ENCODE results near the gene CAMK4.

CAMK4 gene

DNA sequence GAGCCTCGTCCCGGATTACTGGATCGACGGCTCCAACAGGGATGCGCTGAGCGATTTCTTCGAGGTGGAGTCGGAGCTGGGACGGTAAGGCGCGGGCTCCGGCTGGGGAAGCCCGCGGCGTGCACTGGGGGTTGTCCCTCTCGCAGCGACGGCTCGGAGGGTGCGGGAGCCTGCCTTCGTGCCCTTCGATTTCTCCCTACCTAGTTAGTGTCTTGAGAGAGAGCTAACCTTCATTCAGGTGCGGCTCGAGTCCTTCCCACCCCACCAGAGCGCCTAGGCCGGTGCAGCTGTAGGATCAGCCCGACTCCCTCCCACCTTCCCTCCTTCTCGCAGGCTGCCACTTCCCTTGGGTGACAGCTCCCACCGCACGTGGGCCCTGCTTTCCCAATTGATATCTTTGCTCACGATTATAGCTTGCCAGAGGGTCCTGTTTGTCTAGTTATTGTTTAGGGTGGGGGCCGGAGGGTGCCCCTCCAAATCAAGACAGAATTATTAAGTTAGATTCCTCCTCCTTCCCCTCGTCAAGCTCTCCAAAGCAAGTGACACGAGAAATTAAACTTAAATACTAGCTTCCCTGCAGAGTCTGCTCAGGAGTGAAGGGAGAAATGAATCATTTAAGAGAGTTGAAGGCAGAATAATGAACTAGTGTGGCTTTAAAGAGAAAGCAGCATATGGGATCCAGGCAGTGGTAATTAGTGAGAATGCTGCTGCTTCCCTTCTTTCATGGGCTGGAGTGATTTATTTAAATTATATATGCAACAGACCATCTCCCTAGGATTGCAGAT, 569 bp downstream of the CAMK4 start:
- TF ChIP-seq GATA3 (IDR thresholded peaks at IDR 0.05; ENCODE audit: low read depth, low read length): no peak
- no peak for TF ChIP-seq GATA2 (IDR thresholded peaks at IDR 0.05; ENCODE audit: low read depth, low read length)

DNA sequence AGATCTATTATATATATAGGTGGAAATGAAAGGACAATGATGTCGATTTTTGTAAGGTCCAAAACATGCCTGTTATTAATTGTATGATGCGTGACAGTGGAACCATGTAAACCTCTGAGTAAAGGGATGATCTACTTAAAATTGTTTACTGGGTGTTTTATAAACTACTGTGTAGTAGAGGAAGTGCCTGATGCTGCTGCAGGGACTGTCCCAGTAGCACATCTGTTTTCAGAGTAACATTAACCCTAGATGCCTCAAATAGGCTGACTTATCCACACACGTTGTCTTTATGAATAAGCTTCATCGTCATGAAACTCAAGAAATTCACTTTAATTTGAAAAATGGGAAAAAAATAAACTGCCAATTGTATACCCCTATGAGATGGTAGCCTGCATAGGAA, 1.7 kb downstream of the CAMK4 start:
- TF ChIP-seq GATA3 (IDR thresholded peaks at IDR 0.05; ENCODE audit: low read depth, low read length) (no peak), GATA2 (IDR thresholded peaks at IDR 0.05; ENCODE audit: low read depth, low read length) (no peak)

DNA sequence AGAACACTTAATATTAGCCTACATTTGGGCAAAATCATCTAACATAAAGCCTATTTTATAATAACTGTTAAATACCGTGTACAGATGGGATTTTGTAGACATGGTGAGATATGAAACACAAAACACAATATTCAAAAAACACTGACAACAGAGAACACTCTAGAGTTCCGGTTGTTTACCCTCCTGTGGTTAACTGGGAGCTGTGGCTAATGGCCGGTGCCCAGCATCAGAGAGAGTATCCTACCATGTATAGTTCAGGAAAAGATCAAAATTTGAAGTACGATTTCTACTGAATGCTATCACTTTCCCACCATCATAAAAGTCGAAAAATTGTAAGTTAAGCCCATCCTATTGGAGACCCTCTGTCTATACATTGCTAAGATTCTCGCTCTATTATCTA, 2.4 kb downstream of the CAMK4 start:
- TF ChIP-seq GATA2 (IDR thresholded peaks at IDR 0.05; ENCODE audit: low read depth, low read length): no peak
- no peak for TF ChIP-seq GATA3 (IDR thresholded peaks at IDR 0.05; ENCODE audit: low read depth, low read length)

DNA sequence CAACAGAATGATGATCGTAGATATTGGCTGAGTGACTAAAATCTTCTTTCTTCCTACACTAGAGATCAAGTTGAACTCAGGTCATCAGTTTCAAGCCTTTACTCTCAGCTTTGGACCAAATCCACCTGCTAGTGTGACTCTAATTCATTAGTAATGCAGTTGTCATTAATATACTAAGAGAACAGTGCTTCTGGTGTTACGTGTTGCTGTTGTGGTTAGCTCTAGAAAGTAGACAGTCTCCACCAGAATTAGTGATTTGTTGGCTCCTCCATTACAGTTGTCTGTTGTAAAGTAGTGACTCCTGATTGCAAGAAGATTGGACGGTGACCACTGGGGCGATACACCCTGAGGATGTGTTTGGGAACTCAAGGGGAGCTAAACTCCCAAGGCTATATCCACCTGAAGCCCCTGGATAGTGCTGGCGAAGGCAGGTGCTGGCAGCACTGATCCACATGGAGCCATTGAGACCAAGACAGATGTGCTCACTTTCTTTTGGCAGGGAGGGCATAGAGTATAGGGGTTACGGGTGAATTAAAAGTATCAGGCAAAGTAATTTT, 3.1 kb downstream of the CAMK4 start:
- TF ChIP-seq GATA2 (IDR thresholded peaks at IDR 0.05; ENCODE audit: low read depth, low read length): no peak
- no peak for TF ChIP-seq GATA3 (IDR thresholded peaks at IDR 0.05; ENCODE audit: low read depth, low read length)

DNA sequence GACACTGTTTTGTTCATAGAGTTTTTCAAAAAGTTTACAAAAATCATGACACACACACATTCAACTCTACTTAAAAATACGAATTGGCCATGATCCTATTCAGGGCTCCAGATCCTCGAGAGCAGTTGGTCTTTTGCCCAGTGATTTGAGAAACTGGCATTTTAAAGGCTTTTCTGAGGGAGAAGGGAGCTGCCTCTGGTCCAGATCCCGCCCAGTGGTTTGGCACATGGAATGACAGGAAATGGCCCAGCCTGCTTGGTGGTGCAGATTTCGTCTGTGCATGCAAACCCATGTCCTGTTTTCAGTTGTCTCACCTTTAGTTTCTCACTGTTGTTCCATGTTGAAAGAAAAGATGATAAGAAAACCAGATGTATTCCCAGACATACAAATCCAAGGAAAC, 3.6 kb downstream of the CAMK4 start:
- TF ChIP-seq GATA2 (IDR thresholded peaks at IDR 0.05; ENCODE audit: low read depth, low read length): no peak
- TF ChIP-seq GATA3 (IDR thresholded peaks at IDR 0.05; ENCODE audit: low read depth, low read length): no peak

DNA sequence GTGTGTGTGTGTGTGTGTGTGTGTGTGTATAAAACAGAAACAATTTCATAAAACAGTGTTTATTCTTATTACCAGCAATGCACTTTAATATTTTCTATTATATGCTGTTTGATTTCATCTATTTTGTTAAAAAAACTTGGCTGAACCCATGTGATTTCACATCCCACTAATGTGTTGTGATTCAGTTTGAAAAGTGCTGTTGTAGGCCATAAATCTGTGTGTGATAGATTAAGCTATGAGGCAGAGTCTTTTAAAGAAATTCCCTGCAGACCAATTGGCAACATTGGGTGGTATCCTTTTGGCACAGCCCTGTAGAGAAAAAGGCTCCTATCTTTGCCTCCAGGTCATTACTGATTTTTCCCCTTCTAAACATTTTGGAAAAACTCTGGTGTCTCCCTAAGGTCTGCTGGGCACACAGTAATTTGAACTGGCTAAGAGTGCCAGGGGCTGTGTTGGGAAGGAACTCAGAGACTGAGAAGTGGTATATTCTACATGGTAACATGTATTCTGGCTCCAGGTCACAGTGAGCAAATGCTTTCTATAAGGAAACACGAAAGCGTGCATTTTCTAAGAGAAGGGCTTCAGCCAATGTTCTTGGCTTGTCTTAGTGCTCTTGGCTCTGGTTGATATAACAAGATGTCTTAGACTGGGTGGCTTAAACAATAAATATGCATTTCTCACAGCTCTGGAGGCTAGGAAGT, 4.5 kb downstream of the CAMK4 start:
- TF ChIP-seq GATA2 (IDR thresholded peaks at IDR 0.05; ENCODE audit: low read depth, low read length) (no peak), GATA3 (IDR thresholded peaks at IDR 0.05; ENCODE audit: low read depth, low read length) (no peak)

DNA sequence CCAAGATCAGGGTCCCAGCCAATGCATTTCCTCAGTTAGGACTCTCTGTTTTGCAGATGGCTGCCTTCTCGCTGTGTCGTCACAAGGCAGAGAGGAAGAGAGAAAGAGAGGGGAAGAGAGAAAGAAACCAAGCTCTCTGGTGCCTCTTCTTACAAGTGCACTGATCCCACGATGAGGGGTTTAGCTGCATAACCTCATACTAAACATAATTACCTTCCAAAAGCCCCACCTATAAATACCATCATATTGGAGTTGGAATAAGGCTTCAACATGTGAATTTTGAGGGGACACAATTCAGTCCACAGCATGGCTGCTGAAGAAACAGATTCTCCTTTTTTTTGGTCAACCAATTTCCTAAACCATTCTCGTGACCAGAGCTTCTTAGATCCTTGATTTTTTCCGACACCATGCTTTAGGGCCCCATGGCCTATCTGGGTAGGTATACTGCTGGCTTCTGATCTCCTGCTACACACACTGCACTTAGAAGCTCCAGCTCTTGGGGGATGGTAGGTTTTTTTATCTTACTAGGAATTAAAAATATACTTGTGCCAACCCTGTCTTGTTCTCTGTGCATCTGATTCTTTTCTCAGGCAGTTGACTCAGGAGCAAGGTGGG, 5.1 kb downstream of the CAMK4 start:
- TF ChIP-seq GATA2 (IDR thresholded peaks at IDR 0.05; ENCODE audit: low read depth, low read length): no peak
- no peak for TF ChIP-seq GATA3 (IDR thresholded peaks at IDR 0.05; ENCODE audit: low read depth, low read length)

DNA sequence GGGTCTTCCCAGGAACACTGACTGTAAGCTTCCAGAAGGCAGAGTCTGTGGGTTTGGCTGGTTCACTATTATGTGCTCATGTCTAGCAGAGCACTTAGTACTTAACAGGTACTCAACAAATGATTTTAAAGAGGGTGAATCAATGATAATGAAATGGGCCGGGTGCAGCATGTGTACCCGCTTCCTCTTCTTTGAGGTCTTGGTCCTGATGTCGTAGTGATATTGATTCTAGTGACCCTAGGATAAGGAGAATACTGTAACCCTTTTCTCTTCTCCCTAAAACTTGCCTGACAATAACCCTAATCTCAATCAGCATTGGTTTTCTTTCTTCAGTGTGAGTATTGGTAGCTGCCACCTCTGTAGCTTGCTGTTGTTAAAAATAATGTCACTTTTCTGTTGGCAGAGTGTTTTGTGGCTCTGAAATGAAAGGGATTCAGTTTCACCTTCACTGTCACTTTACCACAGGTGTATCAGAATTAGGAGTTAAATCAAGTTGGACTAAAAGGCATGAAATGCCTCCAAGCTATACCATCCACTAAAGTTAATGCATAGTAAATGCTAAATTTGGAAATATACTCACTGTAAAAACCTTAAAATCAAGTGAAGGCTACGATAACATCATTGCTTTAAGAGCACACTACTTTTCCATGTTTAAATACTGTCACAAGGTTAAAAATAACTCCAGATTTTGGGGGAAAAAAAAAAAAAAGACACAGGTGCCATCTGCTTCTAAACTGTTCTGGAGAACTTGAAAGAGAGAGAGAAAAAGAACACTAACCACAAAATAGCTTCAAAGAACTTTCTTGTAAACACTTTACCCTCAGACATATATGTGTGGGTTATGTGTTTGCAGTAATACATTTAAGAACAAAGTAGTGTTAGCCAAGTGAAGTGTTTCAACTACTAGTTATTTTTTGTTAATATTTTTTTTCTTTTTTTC, 6.0 kb downstream of the CAMK4 start:
- TF ChIP-seq GATA2 (IDR thresholded peaks at IDR 0.05; ENCODE audit: low read depth, low read length) (no peak), GATA3 (IDR thresholded peaks at IDR 0.05; ENCODE audit: low read depth, low read length) (no peak)

DNA sequence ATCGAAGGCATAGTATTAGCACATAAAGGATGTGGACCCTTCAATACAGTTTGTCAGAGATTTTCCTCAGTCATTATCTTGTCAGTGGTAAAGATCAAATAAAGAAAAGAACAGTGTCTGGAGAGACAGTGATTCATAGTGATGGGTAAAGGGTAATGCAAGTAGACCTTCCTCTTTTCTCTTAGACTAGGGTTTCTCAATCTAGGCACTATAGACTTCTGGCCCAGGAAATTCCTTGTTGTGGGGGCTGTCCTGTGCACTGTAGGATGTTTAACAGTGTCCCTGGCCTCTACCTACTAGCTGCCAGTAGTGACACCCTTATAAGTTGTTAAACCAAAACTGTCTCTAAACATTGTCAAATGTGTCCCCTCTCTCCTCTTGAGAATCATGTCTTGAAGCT, 6.9 kb downstream of the CAMK4 start:
- no peak for TF ChIP-seq GATA2 (IDR thresholded peaks at IDR 0.05; ENCODE audit: low read depth, low read length)
- TF ChIP-seq GATA3 (IDR thresholded peaks at IDR 0.05; ENCODE audit: low read depth, low read length): no peak

DNA sequence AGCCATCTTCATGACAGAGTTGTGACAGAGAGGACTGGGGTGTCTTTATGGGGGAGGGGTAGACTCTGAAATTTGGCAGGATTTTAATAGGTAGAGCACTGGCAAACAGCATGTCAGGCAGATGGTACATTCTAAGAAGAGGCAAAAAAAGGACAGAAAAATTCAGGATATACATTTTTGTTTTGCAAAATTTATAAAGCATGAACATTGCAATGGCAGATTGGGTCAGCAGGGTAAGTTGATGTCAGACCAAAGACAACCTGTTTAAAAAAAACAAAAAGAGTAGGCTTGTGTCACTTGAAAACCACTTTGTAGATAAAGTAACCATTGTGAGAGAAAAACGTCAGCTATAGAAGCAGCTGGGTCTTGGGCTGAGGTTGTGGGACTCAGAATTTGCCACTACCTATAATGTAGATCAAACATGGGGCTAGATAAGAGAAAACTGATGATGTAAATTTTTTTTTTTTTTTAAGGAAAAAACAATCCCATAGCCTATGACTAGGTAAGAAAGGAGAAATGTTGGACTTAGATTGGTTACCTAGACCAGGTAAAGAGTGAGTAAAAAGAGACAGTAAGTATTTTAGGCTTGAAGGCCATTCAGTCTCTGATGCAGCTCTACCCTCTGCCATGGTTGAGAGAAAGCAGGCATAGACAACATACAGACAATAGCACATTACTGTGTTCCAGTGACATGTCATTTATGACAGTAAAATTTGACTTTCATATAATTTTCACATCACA, 8.3 kb downstream of the CAMK4 start:
- no peak for TF ChIP-seq GATA3 (IDR thresholded peaks at IDR 0.05; ENCODE audit: low read depth, low read length)
- TF ChIP-seq GATA2 (IDR thresholded peaks at IDR 0.05; ENCODE audit: low read depth, low read length): no peak

DNA sequence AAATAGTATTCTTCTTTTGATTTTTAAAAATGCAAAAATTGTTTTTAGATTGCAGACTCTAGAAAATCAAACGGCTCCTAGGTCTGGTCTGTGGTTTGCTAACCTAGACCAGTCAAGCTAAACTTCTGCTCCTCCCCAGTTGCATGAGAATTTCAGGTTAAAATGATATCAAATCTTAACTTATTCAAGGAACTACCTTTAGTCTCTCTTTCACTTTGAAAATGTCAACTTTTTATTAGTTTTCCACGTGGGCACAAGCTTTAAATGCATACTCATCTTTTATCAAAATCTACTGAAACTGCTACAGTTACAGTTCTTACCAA, 8.8 kb downstream of the CAMK4 start:
- TF ChIP-seq GATA2 (IDR thresholded peaks at IDR 0.05; ENCODE audit: low read depth, low read length) (no peak), GATA3 (IDR thresholded peaks at IDR 0.05; ENCODE audit: low read depth, low read length) (no peak)

DNA sequence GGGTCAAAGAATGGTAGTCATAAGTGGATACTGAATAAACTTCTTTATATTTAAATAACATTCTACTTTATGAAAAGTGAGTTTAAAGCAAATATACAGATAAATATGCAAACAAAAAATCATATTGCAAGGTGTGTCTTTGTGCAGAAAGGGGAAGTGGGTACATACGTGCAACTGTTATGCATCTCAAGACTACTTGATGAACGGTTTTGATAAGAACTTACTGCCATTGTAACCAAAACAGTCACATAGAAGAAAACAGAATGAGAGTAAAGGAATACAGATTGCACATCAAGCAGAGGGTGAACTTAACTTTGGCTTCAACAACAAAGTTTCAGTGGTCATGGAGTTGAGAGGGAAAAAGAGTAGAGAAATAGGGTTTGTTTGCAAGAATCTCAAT, 9.9 kb downstream of the CAMK4 start:
- TF ChIP-seq GATA2 (IDR thresholded peaks at IDR 0.05; ENCODE audit: low read depth, low read length) (no peak), GATA3 (IDR thresholded peaks at IDR 0.05; ENCODE audit: low read depth, low read length) (no peak)

DNA sequence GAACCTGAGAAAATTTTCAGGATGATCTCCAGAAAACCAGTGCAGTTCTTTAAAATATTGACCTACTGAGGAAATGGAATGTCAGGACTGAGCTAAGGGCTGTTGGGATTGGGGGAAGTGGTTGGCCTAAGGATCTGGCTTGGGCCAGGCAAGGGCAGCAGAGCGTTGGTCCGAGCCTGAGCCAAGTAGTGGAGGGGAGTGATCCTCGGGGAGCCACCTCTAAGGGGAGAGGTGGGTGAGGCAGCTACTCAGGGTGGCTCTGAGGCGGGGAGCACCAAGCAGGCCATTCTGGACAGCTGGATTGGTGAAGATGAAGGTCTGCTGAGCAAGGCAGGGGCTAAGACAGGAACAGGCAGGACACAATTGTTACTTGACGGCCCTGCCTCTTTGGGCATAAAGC, 11.5 kb downstream of the CAMK4 start:
- no peak for TF ChIP-seq GATA3 (IDR thresholded peaks at IDR 0.05; ENCODE audit: low read depth, low read length)
- TF ChIP-seq GATA2 (IDR thresholded peaks at IDR 0.05; ENCODE audit: low read depth, low read length): no peak
